ENCODE data around the gene B9D1.

The B9D1 gene

GRCh38 chr17:19304209-19304608 is 58.3 kb downstream of the B9D1 start:
- DNase-seq (ENCODE audit: low read depth in 3 of 3): no peak

- no peak for DNase-seq (ENCODE audit: low read depth in 3 of 3)
These were observed 59.2 kb downstream of the B9D1 start for GRCh38 chr17:19303367-19303776.

- no peak for DNase-seq (ENCODE audit: low read depth in 3 of 3)
These were observed 59.7 kb downstream of the B9D1 start for GRCh38 chr17:19302791-19303331.

- DNase-seq (ENCODE audit: low read depth in 3 of 3): no peak
These were observed 60.5 kb downstream of the B9D1 start for GRCh38 chr17:19301973-19302372.

- DNase-seq (ENCODE audit: low read depth in 3 of 3): no peak
These were observed 61.1 kb downstream of the B9D1 start for GRCh38 chr17:19301274-19301951.

GRCh38 chr17:19299866-19300265 is 62.7 kb downstream of the B9D1 start:
- no peak for DNase-seq (ENCODE audit: low read depth in 3 of 3)

GRCh38 chr17:19299214-19299747 is 63.2 kb downstream of the B9D1 start:
- no peak for DNase-seq (ENCODE audit: low read depth in 3 of 3)

GRCh38 chr17:19298569-19299213 is 63.8 kb downstream of the B9D1 start:
- DNase-seq (ENCODE audit: low read depth in 3 of 3): no peak

GRCh38 chr17:19296786-19297778 is 65.4 kb downstream of the B9D1 start:
- no peak for DNase-seq (ENCODE audit: low read depth in 3 of 3)

- DNase-seq (ENCODE audit: low read depth in 3 of 3): no peak
These were observed 66.9 kb downstream of the B9D1 start for GRCh38 chr17:19295473-19296135.

GRCh38 chr17:19294443-19294842 is 68.1 kb downstream of the B9D1 start:
- no peak for DNase-seq (ENCODE audit: low read depth in 3 of 3)
